PC-3 (cell line): Measurements from ENCODE around the gene MRFAP1.

Experiments used
- CTCF ChIP-seq: fragments of 300-600 bp; sonication (generic); conservative IDR thresholded peaks from 2 replicates; pipeline ENCODE4 v1.5.1; 2017; ENCODE audit warnings: antibody characterized with exemption, low read depth, mild to moderate bottlenecking, low read length
- EZH2 ChIP-seq: fragments of 300-600 bp; sonication (generic); IDR thresholded peaks from one replicate; pipeline ENCODE4 v1.6.1; 2017; ENCODE audit warnings: antibody characterized with exemption, mild to moderate bottlenecking, low read length; ENCODE audit not compliant: unreplicated experiment
- EZH2phosphoT487 ChIP-seq: fragments of 300-600 bp; sonication (generic); IDR thresholded peaks from 2 replicates; pipeline ENCODE4 v1.6.1; 2018; ENCODE audit warnings: mild to moderate bottlenecking, antibody characterized with exemption, low read length, borderline replicate concordance

- TF ChIP-seq CTCF (no peak), EZH2 (no peak), EZH2phosphoT487 (no peak)
Observed at GRCh38 chr4:6598641-6599040, 41.8 kb upstream of the MRFAP1 start.
